IMR-90 (cell line): ENCODE measurements around the gene ZNF497. TPM values are rescaled to one million over a fixed set of nuclear protein-coding genes. Genes with fewer than 3 reads are reported as not detected.

Experiments
- ATAC-seq: fragments of 200-7000 bp; cut with Tn5 transposase; 2 replicates; pipeline ENCODE4 v1.9.1; 2020; ENCODE audit warnings: low read depth, mild to moderate bottlenecking, moderate library complexity
- BruUV-seq: library from RNA; stranded (reverse); fragments of 400-500 nt; replicated peaks from 2 replicates; lab custom pipeline; 2021; lab: Mats Ljungman, UMichigan
- CTCF ChIA-PET: fragments of 300-600 bp; formaldehyde crosslinking; extraction: SDS; loops from one replicate; lab custom pipeline; 2021; ENCODE audit warnings: antibody characterized with exemption; lab: Yijun Ruan, JAX
- POLR2A ChIA-PET: fragments of 300-600 bp; sonication (Branson Sonifier 250); formaldehyde crosslinking; loops from one replicate; lab custom pipeline; 2022; ENCODE audit warnings: antibody characterized with exemption; ENCODE audit not compliant: unreplicated experiment; lab: Charles Lee
- DNase-seq: peaks from one replicate; pipeline ENCODE4 v3.0.0; 2013
- H2AFZ ChIP-seq: replicated peaks from 2 replicates; pipeline ENCODE3; 2013; ENCODE audit warnings: low read length, mild to moderate bottlenecking; ENCODE audit not compliant: poor library complexity
- H2AK5ac ChIP-seq: 2 replicates; pipeline ENCODE4 v1.6.1; 2013; ENCODE audit warnings: low read depth, low read length, inconsistent platforms
- H2AK9ac ChIP-seq: replicated peaks from 2 replicates; pipeline ENCODE3; 2013; ENCODE audit warnings: mild to moderate bottlenecking, low read depth, low read length, moderate library complexity; ENCODE audit not compliant: poor library complexity
- H2BK120ac ChIP-seq: 2 replicates; pipeline ENCODE4 v1.6.1; 2013; ENCODE audit warnings: low read depth, low read length, inconsistent platforms
- H2BK15ac ChIP-seq: 3 replicates; pipeline ENCODE4 v1.6.1; 2013; ENCODE audit warnings: low read depth, low read length, inconsistent platforms
- H2BK20ac ChIP-seq: 2 replicates; pipeline ENCODE4 v1.6.1; 2013; ENCODE audit warnings: low read depth, mild to moderate bottlenecking, inconsistent platforms, low read length, moderate library complexity
- H2BK5ac ChIP-seq: 2 replicates; pipeline ENCODE4 v1.6.1; 2013; ENCODE audit warnings: mild to moderate bottlenecking, low read depth, low read length, inconsistent platforms; ENCODE audit not compliant: poor library complexity, severe bottlenecking
- H3K14ac ChIP-seq: replicated peaks from 2 replicates; pipeline ENCODE4 v1.6.1; 2013; ENCODE audit warnings: low read depth, low read length, inconsistent platforms
- H3K18ac ChIP-seq: 2 replicates; pipeline ENCODE4 v1.6.1; 2013; ENCODE audit warnings: low read depth, low read length, control low read depth
- H3K23ac ChIP-seq: 2 replicates; pipeline ENCODE4 v1.6.1; 2013; ENCODE audit warnings: low read depth, low read length, inconsistent platforms
- H3K27ac ChIP-seq: 2 replicates; pipeline ENCODE4 v1.5.1; 2013; ENCODE audit warnings: mild to moderate bottlenecking, control low read depth, low read length; ENCODE audit not compliant: insufficient read depth
- H3K27me3 ChIP-seq: 2 replicates; pipeline ENCODE4 v1.6.1; 2013; ENCODE audit warnings: low read length; ENCODE audit not compliant: control insufficient read depth, insufficient read depth
- H3K36me3 ChIP-seq: 2 replicates; pipeline ENCODE4 v1.6.1; 2013; ENCODE audit warnings: low read length, mixed read lengths; ENCODE audit not compliant: control insufficient read depth, insufficient read depth
- H3K4ac ChIP-seq: 2 replicates; pipeline ENCODE4 v1.6.1; 2013; ENCODE audit warnings: low read depth, low read length, inconsistent platforms
- H3K4me1 ChIP-seq: 2 replicates; pipeline ENCODE4 v1.6.1; 2013; ENCODE audit warnings: low read length, mixed read lengths; ENCODE audit not compliant: control insufficient read depth, insufficient read depth
- H3K4me2 ChIP-seq: 2 replicates; pipeline ENCODE4 v1.6.1; 2013; ENCODE audit warnings: low read depth, mild to moderate bottlenecking, control low read depth, low read length, moderate library complexity
- H3K4me3 ChIP-seq: 2 replicates; pipeline ENCODE4 v1.5.1; 2013; ENCODE audit warnings: low read depth, mild to moderate bottlenecking, control low read depth, low read length, moderate library complexity; ENCODE audit not compliant: insufficient read depth
- H3K56ac ChIP-seq: 2 replicates; pipeline ENCODE4 v1.6.1; 2013; ENCODE audit warnings: low read length, inconsistent platforms; ENCODE audit not compliant: insufficient read depth; ENCODE audit errors: extremely low read depth
- H3K79me1 ChIP-seq, 2 experiments: 2 replicates each; pipeline ENCODE4 v1.6.1; 2013; ENCODE audit warnings: low read length in 2 of 2, inconsistent platforms in 1 of 2, low read depth in 1 of 2
- H3K9ac ChIP-seq: 2 replicates; pipeline ENCODE4 v1.6.1; 2013; ENCODE audit warnings: low read depth, low read length, control low read depth
- H3K9me1 ChIP-seq: 2 replicates; pipeline ENCODE4 v1.6.1; 2013; ENCODE audit warnings: low read length, inconsistent platforms; ENCODE audit not compliant: insufficient read depth
- H3K9me3 ChIP-seq: 2 replicates; pipeline ENCODE4 v1.6.1; 2013; ENCODE audit warnings: low read length; ENCODE audit not compliant: control insufficient read depth, insufficient read depth
- H4K20me1 ChIP-seq: 2 replicates; pipeline ENCODE4 v1.6.1; 2013; ENCODE audit warnings: low read length, inconsistent platforms; ENCODE audit not compliant: insufficient read depth
- H4K5ac ChIP-seq: 2 replicates; pipeline ENCODE4 v1.6.1; 2013; ENCODE audit warnings: mild to moderate bottlenecking, low read depth, low read length, control low read depth
- H4K8ac ChIP-seq, 2 experiments: 2 replicates each; pipeline ENCODE4 v1.6.1; 2013; ENCODE audit warnings: low read depth in 2 of 2, low read length in 2 of 2, control low read depth in 1 of 2, inconsistent platforms in 1 of 2
- H4K91ac ChIP-seq: 2 replicates; pipeline ENCODE4 v1.6.1; 2013; ENCODE audit warnings: low read depth, low read length, inconsistent platforms; ENCODE audit not compliant: insufficient read depth
- NFE2L2 ChIP-seq: fragments of 150-350 bp; IDR thresholded peaks from 2 replicates; pipeline ENCODE4 v1.6.1; 2016; ENCODE audit warnings: low read depth, mild to moderate bottlenecking, low read length
- WGBS, 2 experiments: methylation state at CpG; one replicate each; pipeline versions ENCODE4 v1.1.5 to v1.1.7; 2013; ENCODE audit warnings: missing lambda C conversion rate in 2 of 2; ENCODE audit not compliant: insufficient read length in 1 of 2; ENCODE audit errors: extremely low coverage in 2 of 2; 5-methylcytosine and 5-hydroxymethylcytosine counted together
- dilution Hi-C: fragments of 300-500 bp; cut with HindIII; formaldehyde crosslinking; loops from one replicate; pipeline ENCODE4 v1.14.3; 2018; ENCODE audit warnings: low sequenced_read_pairs; ENCODE audit not compliant: unreplicated experiment
- in situ Hi-C: fragments of 300-500 bp; cut with MboI; formaldehyde crosslinking; loops from 3 replicates; pipeline ENCODE4 v1.14.3; 2019; ENCODE audit warnings: low sequenced_read_pairs, inconsistent platforms, mixed read lengths
- intact Hi-C: fragments of 100-400 bp; cut with micrococcal nuclease; formaldehyde crosslinking; loops from 2 replicates; pipeline ENCODE4 v1.10.0; 2022
- polyA plus RNA-seq, 3 experiments: library from polyadenylated mRNA; depleted of rRNA; stranded (reverse); fragments of >200 nt; gene quantifications; 2 replicates each; pipeline ENCODE4 v1.2.3, GENCODE V29; 2012; ENCODE audit warnings: low replicate concordance in 1 of 3
- total RNA-seq: library from RNA; depleted of rRNA; stranded (reverse); fragments of >200 nt; gene quantifications from 2 replicates; pipeline ENCODE4 v1.2.3, GENCODE V29; 2012
- TF ChIP-seq, protein P1 (sequence below): fragments of 150-350 bp; IDR thresholded peaks from 2 replicates; pipeline ENCODE4 v1.6.1; 2017; ENCODE audit warnings: mild to moderate bottlenecking, antibody characterized with exemption, low read length, low read depth

Gene ZNF497
- total and polyA plus RNA-seq, 2 of the 4 experiments (the other 2 are of a cell fraction) = 0.18 to 0.24 TPM

DNA sequence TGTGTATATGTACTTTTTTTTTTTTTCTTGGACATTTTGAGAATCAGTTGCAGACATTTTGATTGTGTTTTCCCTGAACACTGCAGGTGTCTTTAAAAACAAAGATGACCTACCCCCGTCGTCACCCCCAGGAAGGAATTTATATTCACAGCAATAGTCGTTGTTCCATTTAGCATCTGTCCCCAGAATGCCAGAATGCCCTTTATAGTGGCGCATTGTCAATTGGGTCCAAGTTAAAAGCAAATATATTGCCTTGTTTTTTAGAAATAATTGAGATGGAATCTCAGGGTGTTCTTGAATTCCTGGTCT, 31.1 kb upstream of the ZNF497 start:
- Histone ChIP-seq H2BK15ac (no peak overlapping the region), H3K4me2 (no peak overlapping the region), H4K20me1 (peaks cover 48% of the 10 kb centered on the region), H2AK5ac (no peak overlapping the region), H3K27ac (no peak overlapping the region), H2BK5ac (no peak overlapping the region), H4K91ac (no peak overlapping the region), H3K14ac (no peak overlapping the region), H4K8ac (no peak overlapping the region), H3K9ac (no peak overlapping the region), H3K79me1 (peaks cover 11 to 46% of the 10 kb centered on the region in 2 experiments), H3K4me1 (no peaks in the 10 kb centered on the region), H2BK20ac (no peak overlapping the region), H3K4me3 (no peak overlapping the region), H2BK120ac (no peak overlapping the region), H3K36me3 (peaks cover 28% of the 10 kb centered on the region), H2AFZ (no peak overlapping the region), H3K9me1 (no peaks in the 10 kb centered on the region), H3K23ac (no peak overlapping the region), H2AK9ac (no peak overlapping the region), H4K5ac (no peak overlapping the region), H3K27me3 (no peaks in the 10 kb centered on the region), H3K56ac (no peak overlapping the region), H3K18ac (no peak overlapping the region), H3K9me3 (no peaks in the 10 kb centered on the region), H3K4ac (no peak overlapping the region)
- ChIA-PET POLR2A (no interaction called here), CTCF (no interaction called here)
- dilution Hi-C loops (no loop called here), in situ Hi-C loops (no loop called here), intact Hi-C loops (no loop called here)
- DNase-seq = no peak
- WGBS, 2 experiments = no CpG with 5 or more reads among the region's 4 CpGs
- no TSS peak for BruUV-seq
- no peak for TF ChIP-seq NFE2L2
- TF ChIP-seq, protein P1, sequence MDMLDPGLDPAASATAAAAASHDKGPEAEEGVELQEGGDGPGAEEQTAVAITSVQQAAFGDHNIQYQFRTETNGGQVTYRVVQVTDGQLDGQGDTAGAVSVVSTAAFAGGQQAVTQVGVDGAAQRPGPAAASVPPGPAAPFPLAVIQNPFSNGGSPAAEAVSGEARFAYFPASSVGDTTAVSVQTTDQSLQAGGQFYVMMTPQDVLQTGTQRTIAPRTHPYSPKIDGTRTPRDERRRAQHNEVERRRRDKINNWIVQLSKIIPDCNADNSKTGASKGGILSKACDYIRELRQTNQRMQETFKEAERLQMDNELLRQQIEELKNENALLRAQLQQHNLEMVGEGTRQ = no peak
- ATAC-seq = no peak
